SKM-1 treated with dmso at 0.1 percent for 144 hours (cell line): ENCODE results near the gene HOXC5.

Source experiments
- DNase-seq: peaks from one replicate; lab custom pipeline; 2025; ENCODE audit not compliant: unreplicated experiment; lab: John Stamatoyannopoulos, UW

The HOXC5 gene

GRCh38 chr12:54006559-54007220 lies 26.2 kb upstream of the HOXC5 start:
- no peak for DNase-seq

- no peak for DNase-seq
Observed at GRCh38 chr12:54007538-54008259, 25.2 kb upstream of the HOXC5 start.

- DNase-seq, result no peak
Observed at GRCh38 chr12:54008260-54008552, 24.6 kb upstream of the HOXC5 start.

- DNase-seq, result no peak
Observed at GRCh38 chr12:54009171-54010052, 23.4 kb upstream of the HOXC5 start.

- DNase-seq, result no peak
Observed at GRCh38 chr12:54010053-54010971, 22.5 kb upstream of the HOXC5 start.

GRCh38 chr12:54010972-54011664 lies 21.7 kb upstream of the HOXC5 start:
- no peak for DNase-seq

- DNase-seq, result no peak
Observed at GRCh38 chr12:54011665-54012532, 21.0 kb upstream of the HOXC5 start.

GRCh38 chr12:54012631-54013409 lies 20.0 kb upstream of the HOXC5 start:
- no peak for DNase-seq

GRCh38 chr12:54014377-54015017 lies 18.4 kb upstream of the HOXC5 start:
- DNase-seq, result no peak

- no peak for DNase-seq
Observed at GRCh38 chr12:54015018-54015931, 17.6 kb upstream of the HOXC5 start.

- DNase-seq, result no peak
Observed at GRCh38 chr12:54016051-54016450, 16.8 kb upstream of the HOXC5 start.

- no peak for DNase-seq
Observed at GRCh38 chr12:54016478-54016964, 16.3 kb upstream of the HOXC5 start.

GRCh38 chr12:54017027-54017788 lies 15.6 kb upstream of the HOXC5 start:
- DNase-seq, result no peak

- DNase-seq, result no peak
Observed at GRCh38 chr12:54017878-54018467, 14.9 kb upstream of the HOXC5 start.

GRCh38 chr12:54018468-54018984 lies 14.3 kb upstream of the HOXC5 start:
- no peak for DNase-seq
